Measurements from ENCODE around the gene MYO18B. TPM values are rescaled to one million over a fixed set of nuclear protein-coding genes. Genes with fewer than 3 reads are reported as not detected.
"Not testable (repeated sequence)": the region's sequence is repeated elsewhere in the genome, so short reads cannot be mapped to it uniquely, and the experiment has no call there.

The MYO18B gene
- total RNA-seq, 1 donor from 2014 or later, result not detected

GRCh38 chr22:25976356-25976755 is 234.4 kb downstream of the MYO18B start:
- no peaks in the 10 kb centered on the region for H3K27me3 ChIP-seq (ENCODE audit: control insufficient read depth, insufficient read depth, low read length)
- H3K4me3 ChIP-seq (ENCODE audit: low read depth, low read length), result no peak overlapping the region
- DNase-seq (ENCODE audit: low read depth) (no peak), FAIRE-seq (no peak)
- no peaks in the 10 kb centered on the region for H3K36me3 ChIP-seq (ENCODE audit: control insufficient read depth, insufficient read depth, low read length)
- TF ChIP-seq CTCF (IDR thresholded peaks at IDR 0.05; ENCODE audit: insufficient read depth, low read length, severe bottlenecking), result no peak

- no peak overlapping the region for H3K4me3 ChIP-seq (ENCODE audit: low read depth, low read length)
These were observed 238.0 kb downstream of the MYO18B start for GRCh38 chr22:25979968-25980367.

GRCh38 chr22:25984911-25985310 is 242.9 kb downstream of the MYO18B start:
- not testable (repeated sequence) for DNase-seq (ENCODE audit: low read depth); FAIRE-seq; H3K4me3 ChIP-seq (ENCODE audit: low read depth, low read length); H3K27me3 ChIP-seq (ENCODE audit: control insufficient read depth, insufficient read depth, low read length); H3K36me3 ChIP-seq (ENCODE audit: control insufficient read depth, insufficient read depth, low read length)

More at GRCh38 chr22:25979968-25980367, 238.0 kb downstream of the MYO18B start:
- no peaks in the 10 kb centered on the region for H3K36me3 ChIP-seq (ENCODE audit: control insufficient read depth, insufficient read depth, low read length)
- no peak for DNase-seq (ENCODE audit: low read depth)
- no peaks in the 10 kb centered on the region for H3K27me3 ChIP-seq (ENCODE audit: control insufficient read depth, insufficient read depth, low read length)
- FAIRE-seq, result no peak
- TF ChIP-seq CTCF (IDR thresholded peaks at IDR 0.05; ENCODE audit: insufficient read depth, low read length, severe bottlenecking), result no peak

GRCh38 chr22:25987948-25988347 is 246.0 kb downstream of the MYO18B start:
- FAIRE-seq, result no peak
- TF ChIP-seq CTCF (IDR thresholded peaks at IDR 0.05; ENCODE audit: insufficient read depth, low read length, severe bottlenecking), result no peak

GRCh38 chr22:25990940-25991339 is 249.0 kb downstream of the MYO18B start:
- no peak overlapping the region for H3K4me3 ChIP-seq (ENCODE audit: low read depth, low read length)
- FAIRE-seq (no peak), DNase-seq (ENCODE audit: low read depth) (no peak)
- TF ChIP-seq CTCF (IDR thresholded peaks at IDR 0.05; ENCODE audit: insufficient read depth, low read length, severe bottlenecking), result no peak
- no peaks in the 10 kb centered on the region for H3K36me3 ChIP-seq (ENCODE audit: control insufficient read depth, insufficient read depth, low read length)
- no peaks in the 10 kb centered on the region for H3K27me3 ChIP-seq (ENCODE audit: control insufficient read depth, insufficient read depth, low read length)

More at GRCh38 chr22:25987948-25988347, 246.0 kb downstream of the MYO18B start:
- Histone ChIP-seq H3K27me3 (ENCODE audit: control insufficient read depth, insufficient read depth, low read length) (no peaks in the 10 kb centered on the region), H3K4me3 (ENCODE audit: low read depth, low read length) (no peak overlapping the region), H3K36me3 (ENCODE audit: control insufficient read depth, insufficient read depth, low read length) (no peaks in the 10 kb centered on the region)
- no peak for DNase-seq (ENCODE audit: low read depth)

- DNase-seq (ENCODE audit: low read depth) (no peak), FAIRE-seq (no peak)
- Histone ChIP-seq H3K27me3 (ENCODE audit: control insufficient read depth, insufficient read depth, low read length) (no peaks in the 10 kb centered on the region), H3K4me3 (ENCODE audit: low read depth, low read length) (no peak overlapping the region), H3K36me3 (ENCODE audit: control insufficient read depth, insufficient read depth, low read length) (no peaks in the 10 kb centered on the region)
- no peak for TF ChIP-seq CTCF (IDR thresholded peaks at IDR 0.05; ENCODE audit: insufficient read depth, low read length, severe bottlenecking)
These were observed 250.3 kb downstream of the MYO18B start for GRCh38 chr22:25992331-25992730.

Measured in bronchial epithelial cell (primary cell).